ENCODE data around the gene F2RL3. TPM values are rescaled to one million over a fixed set of nuclear protein-coding genes. Genes with fewer than 3 reads are reported as not detected.

Gene F2RL3
- total and polyA plus RNA-seq, 3 donors from 2014 or later, result 4.4 to 6.9 (median 4.6) TPM

DNA sequence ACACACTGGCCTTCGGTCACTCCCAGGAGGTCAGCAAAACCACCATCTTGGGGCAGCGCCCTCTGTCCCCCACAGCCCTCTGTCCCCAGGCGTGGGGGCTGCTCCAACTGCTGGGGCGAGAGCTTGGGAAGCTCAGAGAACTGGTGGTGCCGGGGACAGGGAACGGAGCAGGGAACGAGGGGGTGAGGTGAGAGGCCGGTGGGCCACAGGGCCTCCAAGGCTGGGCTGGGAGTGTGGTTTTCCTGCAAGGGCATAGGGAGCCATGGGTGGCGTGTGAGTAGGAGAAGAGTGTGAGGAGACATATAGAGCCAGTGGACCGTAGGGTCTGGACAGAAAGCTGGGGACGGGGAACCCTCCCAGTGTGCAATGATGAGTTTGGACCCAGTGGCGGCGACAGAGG is 34.1 kb downstream of the F2RL3 start:
- no peaks in the 10 kb centered on the region for H3K4me1 ChIP-seq
- no peaks in the 10 kb centered on the region for H3K36me3 ChIP-seq (ENCODE audit: low read depth, missing control alignments)
- TF ChIP-seq, protein P1, sequence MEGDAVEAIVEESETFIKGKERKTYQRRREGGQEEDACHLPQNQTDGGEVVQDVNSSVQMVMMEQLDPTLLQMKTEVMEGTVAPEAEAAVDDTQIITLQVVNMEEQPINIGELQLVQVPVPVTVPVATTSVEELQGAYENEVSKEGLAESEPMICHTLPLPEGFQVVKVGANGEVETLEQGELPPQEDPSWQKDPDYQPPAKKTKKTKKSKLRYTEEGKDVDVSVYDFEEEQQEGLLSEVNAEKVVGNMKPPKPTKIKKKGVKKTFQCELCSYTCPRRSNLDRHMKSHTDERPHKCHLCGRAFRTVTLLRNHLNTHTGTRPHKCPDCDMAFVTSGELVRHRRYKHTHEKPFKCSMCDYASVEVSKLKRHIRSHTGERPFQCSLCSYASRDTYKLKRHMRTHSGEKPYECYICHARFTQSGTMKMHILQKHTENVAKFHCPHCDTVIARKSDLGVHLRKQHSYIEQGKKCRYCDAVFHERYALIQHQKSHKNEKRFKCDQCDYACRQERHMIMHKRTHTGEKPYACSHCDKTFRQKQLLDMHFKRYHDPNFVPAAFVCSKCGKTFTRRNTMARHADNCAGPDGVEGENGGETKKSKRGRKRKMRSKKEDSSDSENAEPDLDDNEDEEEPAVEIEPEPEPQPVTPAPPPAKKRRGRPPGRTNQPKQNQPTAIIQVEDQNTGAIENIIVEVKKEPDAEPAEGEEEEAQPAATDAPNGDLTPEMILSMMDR (IDR thresholded peaks at IDR 0.05), result no peak
- TF ChIP-seq POLR2A (IDR thresholded peaks at IDR 0.05), result no peak
- WGBS, 2 donors, result 93 to 96% methylated on average over 9 to 13 of the region's 13 CpGs
- H3K9me3 ChIP-seq, result no peaks in the 10 kb centered on the region
- H3K27ac ChIP-seq, result no peak overlapping the region
- H3K27me3 ChIP-seq, result no peaks in the 10 kb centered on the region
- H3K4me3 ChIP-seq, result no peak overlapping the region
- no peak for DNase-seq
- intact Hi-C loops (cut with DNase I; ENCODE audit: low total_unique reads), result no loop called here

DNA sequence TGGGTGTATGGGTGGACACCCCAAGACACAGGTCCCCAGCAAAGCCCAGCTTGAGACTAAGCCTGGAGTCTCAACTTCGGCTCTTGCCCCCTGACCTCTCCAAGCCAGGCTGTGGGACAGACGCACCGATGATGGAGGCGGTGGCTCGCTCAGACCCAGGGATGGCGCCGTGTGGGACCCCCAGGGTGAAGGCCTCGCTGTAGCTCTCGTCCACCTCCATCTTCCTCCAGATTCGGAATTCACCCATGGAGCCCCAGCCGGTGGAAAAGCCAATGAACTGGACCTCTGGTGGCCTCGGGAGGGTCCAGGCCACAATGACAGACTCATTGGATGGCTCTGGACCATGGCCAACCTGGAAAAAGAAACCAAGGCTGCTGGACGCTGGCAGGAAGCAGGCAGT is 39.1 kb downstream of the F2RL3 start:
- H3K27me3 ChIP-seq, result no peaks in the 10 kb centered on the region
- intact Hi-C loops (cut with DNase I; ENCODE audit: low total_unique reads), result no loop called here
- no peak overlapping the region for H3K4me3 ChIP-seq
- H3K9me3 ChIP-seq, result no peaks in the 10 kb centered on the region
- no peak for DNase-seq
- no peak overlapping the region for H3K27ac ChIP-seq
- TF ChIP-seq, protein P1 (IDR thresholded peaks at IDR 0.05), result no peak
- no peak for TF ChIP-seq POLR2A (IDR thresholded peaks at IDR 0.05)
- no peaks in the 10 kb centered on the region for H3K4me1 ChIP-seq
- H3K36me3 ChIP-seq (ENCODE audit: low read depth, missing control alignments), result no peaks in the 10 kb centered on the region
- 99 to 100% methylated on average over 6 to 13 of the region's 13 CpGs for WGBS, 2 donors

DNA sequence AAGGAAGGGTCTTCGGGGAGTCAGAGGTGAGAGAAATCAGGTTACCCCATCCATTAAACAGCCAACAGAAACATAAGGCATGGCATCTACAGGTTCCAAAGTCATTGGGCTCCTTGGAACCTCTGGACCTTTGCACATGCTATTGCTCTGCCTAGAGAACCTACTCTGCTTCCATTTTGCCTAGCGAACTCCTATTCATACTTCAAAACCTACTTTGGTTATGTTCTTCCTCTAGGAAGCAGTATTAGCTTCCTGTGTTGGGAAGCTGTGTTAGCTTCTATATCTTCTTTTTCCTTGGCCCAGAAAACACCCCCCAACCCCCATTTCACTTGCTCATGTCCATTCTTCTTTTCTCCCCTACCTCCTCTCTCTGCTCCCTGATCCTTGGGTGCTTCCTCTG is 39.6 kb downstream of the F2RL3 start:
- Histone ChIP-seq H3K27me3 (no peaks in the 10 kb centered on the region), H3K27ac (no peak overlapping the region), H3K4me3 (no peak overlapping the region), H3K9me3 (no peaks in the 10 kb centered on the region), H3K4me1 (no peaks in the 10 kb centered on the region), H3K36me3 (ENCODE audit: low read depth, missing control alignments) (no peaks in the 10 kb centered on the region)
- 96 to 100% methylated on average over 1 to 2 of the region's 2 CpGs for WGBS, 2 donors
- intact Hi-C loops (cut with DNase I; ENCODE audit: low total_unique reads), result no loop called here
- TF ChIP-seq, protein P1 (IDR thresholded peaks at IDR 0.05), result no peak
- no peak for TF ChIP-seq POLR2A (IDR thresholded peaks at IDR 0.05)
- DNase-seq, result no peak

DNA sequence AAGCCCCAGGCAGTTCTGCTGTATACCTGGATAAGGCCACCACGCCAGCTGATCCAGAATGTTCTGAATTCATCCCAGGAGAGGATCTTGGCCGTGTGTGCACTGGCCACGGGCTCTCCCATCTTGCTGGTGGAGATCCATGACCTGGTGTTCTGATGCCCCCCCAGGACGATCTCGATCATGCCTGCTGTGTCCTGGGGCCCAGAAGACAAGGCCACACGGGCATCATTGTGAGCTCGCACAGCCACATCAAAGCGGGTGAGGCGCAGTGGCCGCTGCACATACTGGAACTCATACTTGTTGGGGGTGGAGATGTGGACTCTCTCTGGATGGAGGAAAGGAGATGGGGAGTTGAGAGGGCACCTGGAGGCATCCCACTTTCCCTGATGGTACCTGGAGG is 40.1 kb downstream of the F2RL3 start:
- intact Hi-C loops (cut with DNase I; ENCODE audit: low total_unique reads), result no loop called here
- Histone ChIP-seq H3K9me3 (no peaks in the 10 kb centered on the region), H3K27me3 (no peaks in the 10 kb centered on the region), H3K4me3 (no peak overlapping the region), H3K4me1 (no peaks in the 10 kb centered on the region), H3K36me3 (ENCODE audit: low read depth, missing control alignments) (no peaks in the 10 kb centered on the region), H3K27ac (no peak overlapping the region)
- DNase-seq, result no peak
- no peak for TF ChIP-seq POLR2A (IDR thresholded peaks at IDR 0.05)
- TF ChIP-seq, protein P1 (IDR thresholded peaks at IDR 0.05), result no peak
- WGBS, 2 donors, result 88 to 97% methylated on average over 10 of the region's 10 CpGs

DNA sequence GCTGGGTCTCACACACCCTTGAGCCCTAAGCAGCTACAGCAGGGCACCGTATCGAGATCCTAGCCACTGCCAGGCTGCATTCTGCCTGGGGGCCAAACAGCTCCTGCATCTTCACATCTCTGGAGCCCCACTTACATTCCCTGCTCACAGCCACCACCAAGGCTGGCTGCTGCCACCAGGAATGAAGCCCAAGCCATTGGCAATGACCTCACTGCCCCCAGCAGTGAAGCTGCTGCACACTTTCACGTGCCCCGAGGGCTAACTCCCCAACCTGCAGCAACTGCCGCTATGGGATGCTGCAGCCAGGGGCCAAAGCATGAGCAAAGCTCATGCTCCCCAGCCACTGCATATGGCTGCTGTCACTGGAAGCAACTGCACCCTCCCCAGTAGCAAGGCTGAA is 42.0 kb downstream of the F2RL3 start:
- no peaks in the 10 kb centered on the region for H3K27me3 ChIP-seq
- no peaks in the 10 kb centered on the region for H3K36me3 ChIP-seq (ENCODE audit: low read depth, missing control alignments)
- intact Hi-C loops (cut with DNase I; ENCODE audit: low total_unique reads), result no loop called here
- no peaks in the 10 kb centered on the region for H3K9me3 ChIP-seq
- no peak for TF ChIP-seq POLR2A (IDR thresholded peaks at IDR 0.05)
- TF ChIP-seq, protein P1 (IDR thresholded peaks at IDR 0.05), result no peak
- DNase-seq, result no peak
- no peaks in the 10 kb centered on the region for H3K4me1 ChIP-seq
- WGBS, 2 donors, result 77 to 84% methylated on average over 5 of the region's 5 CpGs
- H3K27ac ChIP-seq, result no peak overlapping the region
- H3K4me3 ChIP-seq, result no peak overlapping the region
